ENCODE measurements around the gene OR10J4. TPM values are rescaled to one million over a fixed set of nuclear protein-coding genes. Genes with fewer than 3 reads are reported as not detected.
"Not testable (repeated sequence)": the region's sequence is repeated elsewhere in the genome, so short reads cannot be mapped to it uniquely, and the experiment has no call there.

The OR10J4 gene
- total RNA-seq, 1 donor from 2014 or later: not detected

DNA sequence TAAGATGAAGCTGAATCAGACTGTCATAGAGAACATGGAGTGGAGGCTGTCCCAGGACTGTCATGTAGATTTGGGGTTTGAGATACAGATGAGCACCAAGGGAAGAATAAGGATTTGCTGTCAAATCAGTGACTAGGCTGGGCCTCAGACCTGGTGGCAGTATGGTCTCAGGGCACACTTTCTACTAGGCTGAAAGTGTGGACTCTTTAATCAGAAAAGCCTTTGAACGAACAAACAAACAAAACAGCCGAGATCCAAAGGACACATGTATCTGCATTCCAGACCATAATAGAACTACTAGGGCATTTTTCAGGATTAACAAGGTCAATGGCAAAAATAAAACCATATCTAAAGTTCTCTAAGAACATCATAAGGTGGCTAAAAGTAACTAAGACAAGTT lies 10.4 kb downstream of the OR10J4 start:
- Histone ChIP-seq H3K27ac (no peak overlapping the region), H3K36me3 (no peaks in the 10 kb centered on the region), H3K9me3 (no peaks in the 10 kb centered on the region), H3K27me3 (no peaks in the 10 kb centered on the region), H3K4me3 (no peak overlapping the region), H3K4me1 (no peaks in the 10 kb centered on the region)
- TF ChIP-seq, protein P1, sequence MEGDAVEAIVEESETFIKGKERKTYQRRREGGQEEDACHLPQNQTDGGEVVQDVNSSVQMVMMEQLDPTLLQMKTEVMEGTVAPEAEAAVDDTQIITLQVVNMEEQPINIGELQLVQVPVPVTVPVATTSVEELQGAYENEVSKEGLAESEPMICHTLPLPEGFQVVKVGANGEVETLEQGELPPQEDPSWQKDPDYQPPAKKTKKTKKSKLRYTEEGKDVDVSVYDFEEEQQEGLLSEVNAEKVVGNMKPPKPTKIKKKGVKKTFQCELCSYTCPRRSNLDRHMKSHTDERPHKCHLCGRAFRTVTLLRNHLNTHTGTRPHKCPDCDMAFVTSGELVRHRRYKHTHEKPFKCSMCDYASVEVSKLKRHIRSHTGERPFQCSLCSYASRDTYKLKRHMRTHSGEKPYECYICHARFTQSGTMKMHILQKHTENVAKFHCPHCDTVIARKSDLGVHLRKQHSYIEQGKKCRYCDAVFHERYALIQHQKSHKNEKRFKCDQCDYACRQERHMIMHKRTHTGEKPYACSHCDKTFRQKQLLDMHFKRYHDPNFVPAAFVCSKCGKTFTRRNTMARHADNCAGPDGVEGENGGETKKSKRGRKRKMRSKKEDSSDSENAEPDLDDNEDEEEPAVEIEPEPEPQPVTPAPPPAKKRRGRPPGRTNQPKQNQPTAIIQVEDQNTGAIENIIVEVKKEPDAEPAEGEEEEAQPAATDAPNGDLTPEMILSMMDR (IDR thresholded peaks at IDR 0.05): no peak
- no peak for DNase-seq
- intact Hi-C loops (cut with DNase I): no loop called here
- no peak for ATAC-seq

DNA sequence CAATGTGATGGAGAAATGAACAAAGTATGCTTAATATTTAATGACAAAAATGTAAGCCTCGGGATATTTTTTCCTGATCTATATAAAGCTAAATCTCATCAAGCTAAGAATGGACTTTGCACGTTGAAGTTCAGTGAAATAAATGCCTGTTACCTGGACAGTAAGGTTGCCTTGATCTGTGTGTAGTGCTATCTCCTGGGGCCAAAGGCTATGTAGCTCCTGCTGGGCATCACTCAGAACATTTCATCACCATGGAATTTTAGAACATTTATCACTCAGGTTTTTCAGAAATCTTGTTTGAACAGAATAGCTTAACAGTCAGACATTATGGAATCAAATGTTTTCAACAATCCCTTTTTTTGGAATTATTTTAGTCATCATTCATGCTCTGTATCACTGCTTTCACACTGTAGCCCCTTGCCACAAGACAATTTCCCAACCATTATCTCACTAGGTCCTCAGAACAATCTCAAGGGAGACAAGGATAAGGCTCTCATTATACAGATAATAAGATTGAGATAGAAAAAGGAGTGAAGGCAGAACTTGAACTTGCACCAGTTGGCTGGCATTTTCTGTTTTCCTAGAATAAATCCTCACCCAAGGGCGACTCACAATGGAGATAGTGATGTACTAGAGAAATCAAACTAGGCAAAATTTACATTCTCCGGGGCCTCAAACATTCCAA lies 11.2 kb downstream of the OR10J4 start:
- ATAC-seq: no peak
- intact Hi-C loops (cut with DNase I): no loop called here
- H3K4me3 ChIP-seq: no peak overlapping the region

GRCh38 chr1:159444511-159444910 lies 12.5 kb downstream of the OR10J4 start:
- intact Hi-C loops (cut with DNase I): no loop called here

More for the DNA sequence above, 11.2 kb downstream of the OR10J4 start:
- H3K4me1 ChIP-seq: no peaks in the 10 kb centered on the region
- no peaks in the 10 kb centered on the region for H3K9me3 ChIP-seq
- H3K36me3 ChIP-seq: no peaks in the 10 kb centered on the region
- H3K27me3 ChIP-seq: no peaks in the 10 kb centered on the region
- H3K27ac ChIP-seq: no peak overlapping the region
- DNase-seq: no peak
- TF ChIP-seq, protein P1 (IDR thresholded peaks at IDR 0.05): no peak

GRCh38 chr1:159448181-159448580 lies 16.2 kb downstream of the OR10J4 start:
- H3K36me3 ChIP-seq: no peaks in the 10 kb centered on the region
- no peak overlapping the region for H3K27ac ChIP-seq
- no peaks in the 10 kb centered on the region for H3K9me3 ChIP-seq
- no peaks in the 10 kb centered on the region for H3K27me3 ChIP-seq
- TF ChIP-seq, protein P1 (IDR thresholded peaks at IDR 0.05): no peak
- intact Hi-C loops (cut with DNase I): no loop called here
- no peak for DNase-seq
- ATAC-seq: no peak
- H3K4me1 ChIP-seq: no peaks in the 10 kb centered on the region
- H3K4me3 ChIP-seq: no peak overlapping the region

More at GRCh38 chr1:159444511-159444910, 12.5 kb downstream of the OR10J4 start:
- DNase-seq: no peak
- no peak overlapping the region for H3K27ac ChIP-seq
- no peak for ATAC-seq
- no peaks in the 10 kb centered on the region for H3K27me3 ChIP-seq
- TF ChIP-seq, protein P1 (IDR thresholded peaks at IDR 0.05): no peak
- no peaks in the 10 kb centered on the region for H3K36me3 ChIP-seq
- no peaks in the 10 kb centered on the region for H3K4me1 ChIP-seq
- H3K4me3 ChIP-seq: no peak overlapping the region
- no peaks in the 10 kb centered on the region for H3K9me3 ChIP-seq

- H3K4me3 ChIP-seq; intact Hi-C loops (cut with DNase I); H3K9me3 ChIP-seq; H3K27ac ChIP-seq; DNase-seq; H3K27me3 ChIP-seq; H3K4me1 ChIP-seq; ATAC-seq; H3K36me3 ChIP-seq: not testable (repeated sequence)
Observed at GRCh38 chr1:159449605-159450004, 17.6 kb downstream of the OR10J4 start.

DNA sequence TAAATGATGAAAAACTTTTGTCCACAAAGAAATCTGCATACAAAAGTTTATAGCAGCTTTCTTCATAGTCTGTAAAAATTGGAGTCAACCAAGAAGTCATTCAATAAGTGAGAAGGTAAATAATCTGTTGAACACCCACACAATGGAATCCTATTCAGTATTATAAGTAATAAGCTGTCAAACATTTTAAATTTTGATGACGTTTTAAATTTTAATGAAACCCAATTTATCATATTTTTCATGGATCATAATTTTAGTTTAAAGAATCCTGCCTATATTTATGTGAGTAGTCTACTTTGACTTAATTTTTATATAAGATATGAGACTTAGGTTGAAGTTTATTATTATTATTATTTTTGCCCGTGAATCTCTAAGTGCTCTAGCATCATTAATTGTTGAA lies 27.5 kb downstream of the OR10J4 start:
- ATAC-seq (no peak), DNase-seq (no peak)
- no peak overlapping the region for H3K4me3 ChIP-seq
- H3K4me1 ChIP-seq: no peaks in the 10 kb centered on the region
- H3K27me3 ChIP-seq: no peaks in the 10 kb centered on the region
- intact Hi-C loops (cut with DNase I): no loop called here
- H3K36me3 ChIP-seq: no peaks in the 10 kb centered on the region
- no peak overlapping the region for H3K27ac ChIP-seq
- peaks cover 7% of the 10 kb centered on the region for H3K9me3 ChIP-seq
- TF ChIP-seq, protein P1 (IDR thresholded peaks at IDR 0.05): no peak
